AG20443 (cell line): ENCODE data around the gene SLC39A11.
"Not testable (repeated sequence)": the region's sequence is repeated elsewhere in the genome, so short reads cannot be mapped to it uniquely, and the experiment has no call there.

Experiments used
- DNase-seq: peaks from one replicate; pipeline ENCODE4 v3.0.0; 2012; ENCODE audit warnings: low spot score, mixed read lengths

The SLC39A11 gene

DNA sequence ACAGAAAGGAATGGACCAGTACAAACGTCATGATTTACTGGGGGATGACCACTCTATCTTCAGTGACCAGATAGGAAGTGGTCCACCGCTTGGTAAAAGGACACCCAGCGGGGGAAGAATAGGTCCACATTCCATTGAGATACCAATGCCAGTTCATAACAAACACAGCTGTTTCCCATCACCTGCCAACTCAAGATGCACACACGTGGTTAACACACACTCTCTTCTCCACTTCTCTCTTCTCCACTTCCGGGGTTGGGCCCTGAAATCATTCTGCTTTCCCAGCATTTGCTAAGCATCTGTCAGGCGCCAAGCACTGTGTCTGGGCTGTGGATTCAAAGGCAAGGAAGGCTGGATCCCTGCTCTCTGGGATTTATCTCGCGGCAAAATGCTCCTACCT lies 175.5 kb downstream of the SLC39A11 start:
- no peak for DNase-seq

GRCh38 chr17:72915625-72916081 lies 176.8 kb downstream of the SLC39A11 start:
- DNase-seq: no peak

DNA sequence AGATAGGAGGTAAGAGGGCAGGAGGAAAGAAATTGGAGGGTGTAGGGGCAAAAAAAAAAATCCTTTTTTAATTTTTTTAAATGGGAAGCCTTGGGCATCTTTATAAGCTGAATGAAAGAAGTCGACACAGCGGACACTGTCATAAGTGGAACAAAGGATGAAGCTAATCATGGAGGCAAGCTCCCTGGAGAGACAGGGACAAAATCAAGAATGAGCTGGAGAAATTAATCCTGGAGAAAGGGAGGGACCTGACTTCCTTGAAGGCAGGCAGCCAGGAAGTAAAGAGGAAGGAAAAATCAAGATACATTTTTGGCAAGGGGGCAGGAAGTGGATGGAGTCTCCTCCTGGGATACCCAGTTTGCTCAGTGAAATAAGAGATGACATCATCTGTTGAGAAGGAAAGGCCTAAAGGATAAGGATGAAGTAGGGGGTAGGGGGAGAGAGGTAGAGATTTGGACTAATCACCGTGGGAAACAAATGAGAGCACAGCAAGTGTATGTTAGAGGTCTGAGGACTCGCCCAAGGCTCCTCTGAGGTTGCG lies 179.3 kb downstream of the SLC39A11 start:
- DNase-seq: no peak

DNA sequence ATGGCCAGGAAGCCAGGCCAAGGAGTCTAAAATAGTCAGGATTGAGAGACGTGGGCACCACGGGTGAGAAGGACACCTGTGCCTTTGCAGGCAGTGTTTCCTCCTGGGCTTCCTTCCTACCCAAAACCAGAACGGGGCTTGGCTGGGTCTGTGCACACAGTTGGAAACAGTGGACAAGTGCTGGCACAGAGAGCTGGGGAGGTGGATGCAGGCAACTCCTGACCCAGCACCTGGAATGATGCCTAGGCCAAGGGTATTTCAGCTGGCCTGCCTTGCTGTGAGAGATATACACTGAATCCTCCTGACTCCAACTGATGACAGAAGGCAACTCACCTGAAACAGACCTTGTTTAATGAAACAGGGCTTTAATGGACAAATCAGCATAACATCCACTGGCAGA lies 186.2 kb downstream of the SLC39A11 start:
- DNase-seq: no peak

GRCh38 chr17:72903522-72903921 lies 189.0 kb downstream of the SLC39A11 start:
- no peak for DNase-seq

GRCh38 chr17:72901657-72902056 lies 190.8 kb downstream of the SLC39A11 start:
- DNase-seq: no peak

DNA sequence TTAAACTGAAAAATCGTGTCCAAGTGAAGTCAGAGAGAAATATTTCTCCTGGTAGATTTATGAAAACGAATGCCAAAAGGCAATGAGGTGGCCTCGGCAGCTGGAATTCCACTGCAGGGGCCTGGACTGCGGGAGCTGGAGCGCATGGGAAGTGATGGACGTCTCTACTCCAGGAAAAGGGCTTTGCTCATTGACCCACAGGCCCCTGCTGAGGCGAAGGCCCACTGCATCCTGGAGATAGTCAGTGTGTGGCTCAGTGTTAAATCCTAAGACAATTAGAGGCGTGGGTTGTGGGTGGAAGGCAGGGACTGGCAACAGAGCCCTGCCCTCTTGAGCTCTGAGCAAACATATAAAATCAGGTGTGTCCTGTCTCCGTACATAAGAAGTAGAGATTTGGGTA lies 191.4 kb downstream of the SLC39A11 start:
- no peak for DNase-seq

GRCh38 chr17:72900654-72900971 lies 191.9 kb downstream of the SLC39A11 start:
- no peak for DNase-seq

DNA sequence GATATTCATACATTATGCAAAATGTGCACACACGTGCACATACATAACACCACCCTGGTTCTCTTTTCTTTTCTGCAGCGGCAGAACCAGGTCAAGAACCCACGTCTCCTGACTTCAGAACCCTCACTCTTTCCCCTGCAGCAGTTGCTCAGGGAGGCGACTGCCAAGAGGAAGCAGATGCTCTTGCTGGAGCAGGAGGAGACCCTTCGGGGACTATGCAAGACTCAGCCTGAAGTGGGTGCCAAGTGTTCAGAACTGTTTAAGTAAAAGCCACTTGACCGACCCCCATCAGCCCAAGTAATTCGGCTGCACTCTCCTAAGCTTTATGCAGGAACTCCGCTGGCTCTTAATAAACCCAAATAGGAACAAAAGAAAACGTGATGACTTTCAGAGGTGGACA lies 193.8 kb downstream of the SLC39A11 start:
- no peak for DNase-seq

- not testable (repeated sequence) for DNase-seq
These were observed 196.2 kb downstream of the SLC39A11 start for GRCh38 chr17:72896288-72896687.

GRCh38 chr17:72891627-72892026 lies 200.9 kb downstream of the SLC39A11 start:
- DNase-seq: no peak

DNA sequence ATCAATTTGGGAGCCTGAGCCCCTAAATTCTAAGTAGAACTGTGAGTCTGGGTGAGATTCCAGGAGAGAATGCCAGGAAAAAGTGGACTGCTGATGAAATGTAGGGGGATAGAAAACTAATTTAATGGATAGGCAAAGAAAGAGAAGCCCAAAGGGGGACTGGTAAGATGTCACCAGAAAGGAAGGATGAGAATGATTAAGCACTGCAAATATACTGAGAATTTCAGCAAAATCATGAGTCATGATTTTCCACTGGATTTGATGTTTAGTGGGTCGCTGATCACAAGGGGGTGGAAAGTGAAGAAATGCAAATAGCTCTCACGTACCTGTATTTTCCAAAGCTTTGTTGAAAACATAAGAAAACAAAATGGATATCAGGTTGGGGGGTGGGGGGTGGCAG lies 201.8 kb downstream of the SLC39A11 start:
- peak; percentile 33 for DNase-seq

- no peak for DNase-seq
These were observed 204.6 kb downstream of the SLC39A11 start for GRCh38 chr17:72887917-72888316.

DNA sequence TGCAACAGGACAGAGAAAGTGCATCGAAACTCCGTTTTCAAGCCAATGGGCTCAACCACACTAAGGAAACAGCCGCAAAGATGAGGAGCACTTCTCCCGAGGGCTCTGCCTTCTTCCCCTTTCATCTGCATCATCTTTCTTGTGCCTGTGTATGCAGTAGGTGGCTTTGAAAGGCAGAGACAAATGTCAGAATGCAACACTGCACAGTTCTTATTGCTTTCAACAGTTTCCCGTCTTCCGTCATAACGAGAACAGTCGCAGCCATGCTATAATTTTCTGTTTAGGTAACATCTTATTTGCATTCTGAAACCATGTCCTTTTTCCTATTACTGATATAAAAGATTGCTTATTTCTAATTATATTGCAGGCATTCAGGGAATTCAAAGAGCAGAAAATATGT lies 205.2 kb downstream of the SLC39A11 start:
- no peak for DNase-seq

DNA sequence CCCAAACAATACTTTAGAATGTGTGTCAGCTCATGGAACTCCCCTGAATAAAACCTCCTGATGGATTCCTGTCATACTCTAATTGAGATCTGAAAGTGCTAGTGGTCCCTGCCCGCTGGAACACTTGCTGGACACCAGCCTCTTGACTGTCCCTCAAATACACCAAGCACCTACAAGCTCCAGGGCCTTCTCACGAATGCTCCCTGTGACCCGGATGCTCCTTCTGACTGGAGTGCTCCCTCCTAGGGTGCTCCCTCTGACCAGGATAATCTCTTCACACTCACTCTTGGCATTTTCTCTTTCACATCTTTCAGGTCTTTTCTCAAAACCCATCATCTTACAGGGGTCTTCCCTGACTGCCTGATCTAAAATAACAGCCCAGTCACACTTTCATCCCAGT lies 205.9 kb downstream of the SLC39A11 start:
- DNase-seq: no peak

DNA sequence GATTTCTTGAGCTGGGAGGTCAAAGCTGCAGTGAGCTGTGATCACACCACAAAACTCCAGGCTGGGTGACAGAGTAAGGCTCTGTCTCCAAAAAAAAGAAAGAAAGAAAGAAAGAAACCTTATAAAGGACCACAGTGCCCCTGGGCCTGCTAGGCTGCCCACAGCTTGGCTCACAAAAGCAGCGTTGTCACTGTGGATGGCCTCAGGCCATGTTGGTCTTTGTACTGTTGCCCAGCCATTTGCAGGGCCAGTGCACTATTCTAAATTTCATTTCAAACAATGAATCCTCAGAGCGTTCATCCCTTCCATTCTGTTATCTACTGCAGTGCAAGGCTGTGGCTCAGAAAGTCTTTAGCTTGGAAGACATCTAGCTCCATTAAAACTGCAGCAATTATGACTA lies 208.4 kb downstream of the SLC39A11 start:
- no peak for DNase-seq

DNA sequence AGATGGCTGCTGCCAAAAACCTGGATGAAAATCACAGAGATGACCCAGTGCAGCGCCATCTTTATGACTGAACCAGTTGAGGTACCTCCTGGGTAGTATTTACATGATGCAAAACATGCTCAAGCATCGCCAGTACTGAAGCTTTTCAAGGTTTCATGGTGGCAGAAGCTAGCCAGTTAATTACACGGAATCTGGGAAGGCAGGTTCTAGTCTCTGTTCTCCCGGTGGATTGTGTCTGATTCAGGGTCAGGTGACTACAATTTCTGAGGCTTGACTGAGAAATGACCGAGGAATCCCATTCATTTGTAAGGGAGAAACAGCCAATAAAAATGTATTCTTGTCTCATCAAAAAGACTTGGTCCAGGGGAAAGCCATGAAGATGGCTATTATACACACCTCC lies 209.1 kb downstream of the SLC39A11 start:
- no peak for DNase-seq

GRCh38 chr17:72882426-72882825 lies 210.1 kb downstream of the SLC39A11 start:
- no peak for DNase-seq

DNA sequence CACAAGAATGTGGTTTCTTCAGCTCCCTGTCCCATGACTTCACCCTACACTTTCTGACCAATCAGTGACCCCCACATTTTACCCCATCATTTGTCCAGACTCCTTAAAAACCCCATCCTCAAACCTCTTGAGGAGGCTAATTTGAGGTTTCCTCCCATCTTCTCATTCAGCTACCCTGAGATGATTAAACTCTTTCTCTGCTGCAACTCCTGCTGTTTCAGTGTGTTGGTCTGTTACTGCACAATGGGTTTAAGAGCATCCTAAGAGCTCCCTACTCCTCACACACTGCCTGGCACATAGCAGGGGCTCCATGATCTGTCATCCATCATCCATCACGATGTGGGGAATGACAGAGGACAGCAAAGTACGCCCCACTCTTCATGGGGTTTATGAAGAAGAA lies 212.6 kb downstream of the SLC39A11 start:
- DNase-seq: no peak

- no peak for DNase-seq
These were observed 213.4 kb downstream of the SLC39A11 start for GRCh38 chr17:72878975-72879660.

DNA sequence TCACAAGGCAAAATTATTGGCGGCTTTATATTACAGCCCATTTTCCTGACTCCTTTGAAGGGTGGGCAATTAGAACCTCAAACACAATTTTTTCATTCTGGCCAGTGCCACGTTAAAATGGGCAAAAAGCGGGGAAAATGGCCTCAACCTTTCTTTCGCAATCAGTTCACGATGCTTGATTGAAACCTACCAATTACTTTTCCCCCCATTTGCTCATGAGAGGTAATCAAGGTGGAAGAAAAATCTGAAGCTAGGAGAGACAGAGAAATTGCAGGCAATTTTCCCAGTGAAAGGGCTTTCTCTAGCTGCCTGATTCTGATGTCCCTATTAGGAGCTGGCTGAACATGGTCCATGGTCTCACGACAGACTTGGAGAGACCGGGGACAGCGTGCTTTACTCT lies 215.1 kb downstream of the SLC39A11 start:
- no peak for DNase-seq

DNA sequence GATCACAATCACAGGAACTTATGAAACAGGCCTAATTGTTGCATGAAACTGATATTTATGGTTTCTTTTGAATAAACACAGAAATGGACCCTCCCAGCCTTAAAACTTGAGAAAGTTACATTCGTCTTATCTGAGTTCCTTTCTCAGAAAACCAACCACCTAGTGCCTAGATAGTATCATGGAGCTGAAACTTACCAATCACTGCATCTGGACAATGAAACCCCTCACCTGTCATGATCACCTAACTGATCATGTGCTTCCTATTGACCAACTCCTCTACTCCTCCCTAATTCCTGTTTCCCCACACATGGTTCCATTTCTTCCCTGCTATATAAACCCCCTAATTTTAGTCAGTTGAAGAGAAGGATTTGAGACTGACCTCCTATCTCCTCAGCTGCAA lies 216.1 kb downstream of the SLC39A11 start:
- DNase-seq: no peak

- DNase-seq: no peak
These were observed 217.1 kb downstream of the SLC39A11 start for GRCh38 chr17:72875361-72875760.

GRCh38 chr17:72872396-72872795 lies 220.1 kb downstream of the SLC39A11 start:
- no peak for DNase-seq
